SK-N-MC (cell line): ENCODE data around the gene AGAP1.

ENCODE experiments used
- DNase-seq: peaks from one replicate; pipeline ENCODE4 v3.0.0-alpha.2; 2011; ENCODE audit warnings: low read depth, low spot score
- H3K27ac ChIP-seq: fragments of 200-600 bp; sonication (generic); 2 replicates; pipeline ENCODE4 v1.5.1; 2016; ENCODE audit warnings: mixed run types
- H3K36me3 ChIP-seq: fragments of 200-600 bp; sonication (generic); 2 replicates; pipeline ENCODE4 v1.6.1; 2017; ENCODE audit warnings: antibody characterized with exemption, low read length, mixed read lengths; ENCODE audit not compliant: insufficient read depth
- H3K4me3 ChIP-seq: fragments of 200-600 bp; sonication (generic); 2 replicates; pipeline ENCODE4 v1.5.1; 2016
- H3K9ac ChIP-seq: fragments of 200-600 bp; sonication (generic); 2 replicates; pipeline ENCODE4 v1.8.0; 2017; ENCODE audit warnings: mixed run types, mixed read lengths; ENCODE audit not compliant: insufficient read length
- H3K9me3 ChIP-seq: fragments of 200-600 bp; sonication (generic); 2 replicates; pipeline ENCODE4 v1.6.1; 2017; ENCODE audit warnings: low read depth, mild to moderate bottlenecking, antibody characterized with exemption, low read length, moderate library complexity, mixed read lengths
- EZH2 ChIP-seq: fragments of 200-600 bp; sonication (generic); IDR thresholded peaks from one replicate; pipeline ENCODE4 v1.6.1; 2017; ENCODE audit warnings: antibody characterized with exemption
- FOXP2 ChIP-seq: optimal IDR thresholded peaks from 2 replicates; pipeline ENCODE3; 2011; ENCODE audit warnings: mild to moderate bottlenecking, moderate library complexity; ENCODE audit not compliant: insufficient read depth; ENCODE audit errors: extremely low read length, control extremely low read depth
- POLR2AphosphoS5 ChIP-seq: IDR thresholded peaks from 2 replicates; pipeline ENCODE4 v1.6.1; 2012; ENCODE audit warnings: mild to moderate bottlenecking, low read depth, low read length, borderline replicate concordance

AGAP1 gene

DNA sequence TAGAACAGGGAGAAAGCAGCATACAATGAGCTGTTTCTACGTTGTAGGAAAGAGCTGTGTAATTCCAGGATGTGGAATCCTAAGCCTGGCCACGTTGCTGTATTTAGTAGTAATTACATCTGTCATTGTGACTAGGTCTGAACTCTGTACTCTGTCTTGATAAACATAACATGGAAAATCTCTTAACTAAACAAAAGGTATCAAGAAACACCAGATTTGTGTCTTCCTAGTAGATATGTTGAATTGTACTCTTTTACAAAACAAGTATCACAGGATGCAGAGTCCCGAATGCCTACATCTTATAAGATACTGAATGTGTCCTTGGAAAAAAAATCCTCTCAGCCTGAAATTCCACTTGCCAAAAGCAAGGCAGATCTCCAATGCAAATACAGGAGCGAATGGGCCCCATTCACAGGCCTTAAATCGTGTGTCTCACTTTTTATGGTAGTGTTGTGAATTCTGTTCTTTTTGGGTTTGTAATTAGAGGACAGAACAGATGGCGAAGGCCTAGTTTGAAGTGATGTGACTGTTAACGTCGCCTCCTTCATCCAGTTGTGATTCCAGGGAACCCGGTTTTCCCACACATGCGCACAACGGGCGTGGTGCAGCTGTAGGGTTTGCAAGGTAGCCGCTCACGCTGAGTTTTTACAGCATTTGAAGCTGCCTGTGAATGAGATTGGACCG lies 427.8 kb downstream of the AGAP1 start:
- H3K36me3 ChIP-seq: no peaks in the 10 kb centered on the region; the same call in 1 of the 2 replicates
- TF ChIP-seq POLR2AphosphoS5: no peak
- TF ChIP-seq FOXP2: no peak
- no peak for TF ChIP-seq EZH2

DNA sequence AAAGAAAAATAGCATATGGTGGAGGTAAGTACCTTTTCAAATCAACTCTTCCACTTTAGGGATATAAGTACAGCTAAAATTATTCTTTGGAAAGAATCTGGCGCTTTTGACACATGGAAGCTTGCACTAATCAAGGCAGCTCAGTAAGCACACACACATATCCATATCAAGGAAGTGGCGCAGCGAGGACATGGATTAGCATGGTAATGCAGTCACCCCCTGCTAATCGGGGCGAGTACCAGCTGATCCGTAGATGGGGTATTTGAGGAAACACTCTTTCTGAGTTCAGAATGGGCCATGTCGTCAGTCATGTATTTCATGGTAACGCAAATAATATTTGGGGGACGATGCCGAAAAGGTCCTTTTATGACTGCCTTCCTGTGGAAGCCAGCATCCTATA lies 429.0 kb downstream of the AGAP1 start:
- Histone ChIP-seq H3K36me3 (no peaks in the 10 kb centered on the region; the same call in 1 of the 2 replicates), H3K27ac (no peak overlapping the region), H3K4me3 (no peak overlapping the region), H3K9ac (no peak overlapping the region), H3K9me3 (no peaks in the 10 kb centered on the region)
- TF ChIP-seq FOXP2: no peak
- TF ChIP-seq EZH2: no peak
- TF ChIP-seq POLR2AphosphoS5: no peak
- DNase-seq: no peak

More for the DNA sequence above, 427.8 kb downstream of the AGAP1 start:
- Histone ChIP-seq H3K27ac (no peak overlapping the region), H3K4me3 (no peak overlapping the region), H3K9me3 (no peaks in the 10 kb centered on the region), H3K9ac (no peak overlapping the region)
- DNase-seq: no peak

- Histone ChIP-seq H3K27ac (no peak overlapping the region), H3K4me3 (no peak overlapping the region), H3K9me3 (no peaks in the 10 kb centered on the region), H3K9ac (no peak overlapping the region), H3K36me3 (no peaks in the 10 kb centered on the region; the same call in 1 of the 2 replicates)
- no peak for DNase-seq
- TF ChIP-seq POLR2AphosphoS5 (no peak), FOXP2 (no peak), EZH2 (no peak)
These were observed 430.2 kb downstream of the AGAP1 start for GRCh38 chr2:235923859-235924674.

DNA sequence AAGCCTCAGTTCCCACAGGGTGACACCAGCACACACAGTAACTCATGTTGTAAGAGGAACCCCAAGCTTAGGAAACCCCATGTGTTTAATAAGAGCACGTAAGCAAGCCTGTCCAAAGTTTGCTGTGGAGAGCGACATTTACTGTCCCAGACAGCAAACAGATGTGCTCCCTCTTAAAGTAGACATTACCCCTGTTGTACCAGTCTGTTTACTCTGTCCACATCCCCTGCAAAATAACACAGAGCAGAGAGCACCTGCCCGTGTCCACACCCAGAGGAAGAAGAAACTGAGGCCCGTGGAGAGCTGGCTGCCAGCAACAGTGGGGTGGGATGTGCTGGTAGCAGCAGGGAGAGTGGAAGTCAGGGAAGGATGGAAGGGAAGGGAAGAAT lies 430.8 kb downstream of the AGAP1 start:
- H3K9me3 ChIP-seq: no peaks in the 10 kb centered on the region
- DNase-seq: no peak

DNA sequence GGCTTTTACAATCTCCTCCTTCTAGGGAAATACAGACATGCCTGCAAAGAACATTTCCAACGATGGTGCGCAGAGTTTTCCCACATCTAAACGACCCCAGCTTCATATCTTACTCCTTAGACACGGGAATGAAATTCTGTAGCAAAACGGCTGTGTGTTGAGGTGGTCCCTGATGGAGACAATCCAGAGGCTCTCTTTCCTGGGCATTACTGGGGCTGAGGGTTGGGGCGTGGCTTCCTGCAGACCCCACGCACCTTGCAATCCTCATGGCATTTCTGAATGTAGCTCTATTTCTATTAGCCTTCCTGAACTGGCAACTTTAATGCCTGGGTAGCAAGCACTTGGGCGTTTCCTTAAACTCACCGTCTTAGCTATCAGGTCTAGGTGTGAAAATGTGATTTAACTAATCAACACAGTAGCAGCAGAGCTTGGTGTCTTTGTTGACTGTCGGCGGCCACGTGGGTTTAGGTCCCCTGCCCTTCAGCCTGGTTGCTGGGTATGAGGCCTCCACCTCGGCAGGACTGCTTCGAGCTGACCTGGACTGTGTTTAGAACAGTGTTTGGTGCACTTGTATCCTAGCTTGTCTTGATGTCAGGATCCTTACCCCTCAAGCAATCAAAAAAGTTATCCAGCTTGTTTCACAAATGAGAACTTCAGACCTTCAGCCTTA lies 431.5 kb downstream of the AGAP1 start:
- Histone ChIP-seq H3K9me3 (no peaks in the 10 kb centered on the region), H3K9ac (no peak overlapping the region), H3K36me3 (no peaks in the 10 kb centered on the region; the same call in 1 of the 2 replicates), H3K27ac (no peak overlapping the region), H3K4me3 (no peak overlapping the region)
- TF ChIP-seq POLR2AphosphoS5 (no peak), EZH2 (no peak), FOXP2 (no peak)
- DNase-seq: no peak

More for the DNA sequence above, 430.8 kb downstream of the AGAP1 start:
- H3K27ac ChIP-seq: no peak overlapping the region
- no peak overlapping the region for H3K9ac ChIP-seq
- H3K36me3 ChIP-seq: no peaks in the 10 kb centered on the region; the same call in 1 of the 2 replicates
- H3K4me3 ChIP-seq: no peak overlapping the region
- TF ChIP-seq EZH2 (no peak), POLR2AphosphoS5 (no peak), FOXP2 (no peak)

DNA sequence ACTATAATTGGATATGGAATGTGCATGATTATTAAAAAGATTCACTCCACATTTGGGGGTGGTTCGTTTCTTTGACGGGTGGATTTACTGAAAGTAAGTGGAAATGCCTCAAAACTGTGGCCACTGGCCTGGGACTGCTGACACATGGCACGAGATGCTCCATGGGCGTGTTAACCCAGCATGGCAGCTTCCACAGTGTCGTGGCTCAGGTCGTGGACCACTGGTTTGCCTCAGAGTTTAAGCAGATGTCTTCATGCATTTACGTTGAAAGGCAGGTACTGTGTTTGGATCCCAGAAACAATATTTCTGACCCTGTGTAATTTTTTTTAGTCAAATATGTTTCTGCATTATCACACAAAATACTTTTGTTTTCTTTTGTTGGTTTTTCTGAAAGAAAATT lies 432.4 kb downstream of the AGAP1 start:
- no peak overlapping the region for H3K27ac ChIP-seq
- no peaks in the 10 kb centered on the region for H3K9me3 ChIP-seq
- no peak for TF ChIP-seq EZH2
- no peak for TF ChIP-seq FOXP2
- TF ChIP-seq POLR2AphosphoS5: no peak
- H3K9ac ChIP-seq: no peak overlapping the region
- DNase-seq: no peak
- H3K36me3 ChIP-seq: no peaks in the 10 kb centered on the region; the same call in 1 of the 2 replicates
- H3K4me3 ChIP-seq: no peak overlapping the region

GRCh38 chr2:235928751-235929370 lies 435.0 kb downstream of the AGAP1 start:
- Histone ChIP-seq H3K9me3 (no peaks in the 10 kb centered on the region), H3K27ac (no peak overlapping the region), H3K9ac (no peak overlapping the region), H3K36me3 (no peaks in the 10 kb centered on the region; the same call in 1 of the 2 replicates), H3K4me3 (no peak overlapping the region)
- no peak for DNase-seq
- TF ChIP-seq EZH2 (no peak), FOXP2 (no peak), POLR2AphosphoS5 (no peak)
